Upper lobe of right lung (tissue), 1 donor: Measurements from ENCODE around the gene ERCC6L2. TPM values are rescaled to one million over a fixed set of nuclear protein-coding genes. Genes with fewer than 3 reads are reported as not detected.

Source experiments
- ATAC-seq: fragments of 200-7000 bp; cut with Tn5 transposase; one replicate; pipeline ENCODE4 v1.9.1; 2020; ENCODE audit warnings: mild to moderate bottlenecking, moderate library complexity
- DNase-seq: peaks from one replicate; pipeline ENCODE4 v3.0.0-alpha.2; 2020
- H3K27ac ChIP-seq: fragments of 200-600 bp; one replicate; pipeline ENCODE4 v1.8.0; 2022
- H3K27me3 ChIP-seq: fragments of 200-600 bp; one replicate; pipeline ENCODE4 v1.8.0; 2022; ENCODE audit warnings: mild to moderate bottlenecking
- H3K36me3 ChIP-seq: fragments of 200-600 bp; one replicate; pipeline ENCODE4 v1.8.0; 2022
- H3K4me1 ChIP-seq: fragments of 200-600 bp; one replicate; pipeline ENCODE4 v1.8.0; 2022
- H3K4me3 ChIP-seq: fragments of 200-600 bp; one replicate; pipeline ENCODE4 v1.8.0; 2022; ENCODE audit warnings: mild to moderate bottlenecking
- H3K9me3 ChIP-seq: fragments of 200-600 bp; one replicate; pipeline ENCODE4 v1.8.0; 2022
- CTCF ChIP-seq: fragments of 200-600 bp; IDR thresholded peaks from one replicate; pipeline ENCODE4 v1.8.0; 2022; ENCODE audit warnings: antibody characterized with exemption
- intact Hi-C: fragments of 100-400 bp; cut with DNase I; formaldehyde crosslinking; loops from one replicate; pipeline ENCODE4 v1.11.0; 2022
- total RNA-seq: library from RNA; stranded (reverse); fragmentation: NEBNext Ultra II Directional; extraction: Animal tissue kit (Norgen Biotek cat#: 25700); gene quantifications from one replicate; pipeline ENCODE4 v1.2.1, GENCODE V29; 2021
- donor health status: DM: no; HTN: yes; CAD: no; lungs with severe emphysema.

The ERCC6L2 gene
- total RNA-seq, 1 donor from 2014 or later = 43.8 TPM

GRCh38 chr9:95840074-95840473, 35.4 kb upstream of the ERCC6L2 start:
- TF ChIP-seq CTCF = no peak
- no peaks in the 10 kb centered on the region for H3K4me1 ChIP-seq
- no peaks in the 10 kb centered on the region for H3K36me3 ChIP-seq
- no peak overlapping the region for H3K4me3 ChIP-seq
- intact Hi-C loops = no loop called here
- no peak overlapping the region for H3K27ac ChIP-seq
- H3K27me3 ChIP-seq = no peaks in the 10 kb centered on the region
- no peaks in the 10 kb centered on the region for H3K9me3 ChIP-seq
- DNase-seq (no peak), ATAC-seq (no peak)

GRCh38 chr9:95841377-95841776, 34.1 kb upstream of the ERCC6L2 start:
- no peak for TF ChIP-seq CTCF
- Histone ChIP-seq H3K36me3 (no peaks in the 10 kb centered on the region), H3K4me3 (no peak overlapping the region), H3K27ac (no peak overlapping the region), H3K4me1 (no peaks in the 10 kb centered on the region), H3K27me3 (no peaks in the 10 kb centered on the region), H3K9me3 (no peaks in the 10 kb centered on the region)
- intact Hi-C loops = no loop called here
- ATAC-seq (no peak), DNase-seq (no peak)

GRCh38 chr9:95845751-95846150, 29.7 kb upstream of the ERCC6L2 start:
- DNase-seq = no peak
- H3K9me3 ChIP-seq = no peaks in the 10 kb centered on the region
- intact Hi-C loops = no loop called here

GRCh38 chr9:95848764-95849163, 26.7 kb upstream of the ERCC6L2 start:
- H3K27ac ChIP-seq = no peak overlapping the region
- no peaks in the 10 kb centered on the region for H3K27me3 ChIP-seq
- H3K4me3 ChIP-seq = no peak overlapping the region
- DNase-seq = no peak
- H3K4me1 ChIP-seq = no peaks in the 10 kb centered on the region
- intact Hi-C loops = no loop called here
- TF ChIP-seq CTCF = no peak
- H3K36me3 ChIP-seq = no peaks in the 10 kb centered on the region
- ATAC-seq = no peak
- no peaks in the 10 kb centered on the region for H3K9me3 ChIP-seq

More at GRCh38 chr9:95845751-95846150, 29.7 kb upstream of the ERCC6L2 start:
- ATAC-seq = no peak
- Histone ChIP-seq H3K4me1 (no peaks in the 10 kb centered on the region), H3K27ac (no peak overlapping the region), H3K4me3 (no peak overlapping the region), H3K27me3 (no peaks in the 10 kb centered on the region), H3K36me3 (no peaks in the 10 kb centered on the region)
- no peak for TF ChIP-seq CTCF

- Histone ChIP-seq H3K36me3 (no peaks in the 10 kb centered on the region), H3K9me3 (no peaks in the 10 kb centered on the region), H3K27me3 (no peaks in the 10 kb centered on the region), H3K27ac (no peak overlapping the region), H3K4me3 (no peak overlapping the region), H3K4me1 (no peaks in the 10 kb centered on the region)
- DNase-seq = no peak
- no peak for ATAC-seq
- intact Hi-C loops = no loop called here
- no peak for TF ChIP-seq CTCF
These were observed 23.1 kb upstream of the ERCC6L2 start for GRCh38 chr9:95852059-95853032.
